GM15510 (cell line): Measurements from ENCODE around the gene HNRNPH1.

Experiments
- POLR2A ChIP-seq: IDR thresholded peaks from 3 replicates; pipeline ENCODE4 v1.6.1; 2011; ENCODE audit warnings: borderline replicate concordance; ENCODE audit not compliant: insufficient read length; ENCODE audit errors: extremely low read depth

The HNRNPH1 gene

DNA sequence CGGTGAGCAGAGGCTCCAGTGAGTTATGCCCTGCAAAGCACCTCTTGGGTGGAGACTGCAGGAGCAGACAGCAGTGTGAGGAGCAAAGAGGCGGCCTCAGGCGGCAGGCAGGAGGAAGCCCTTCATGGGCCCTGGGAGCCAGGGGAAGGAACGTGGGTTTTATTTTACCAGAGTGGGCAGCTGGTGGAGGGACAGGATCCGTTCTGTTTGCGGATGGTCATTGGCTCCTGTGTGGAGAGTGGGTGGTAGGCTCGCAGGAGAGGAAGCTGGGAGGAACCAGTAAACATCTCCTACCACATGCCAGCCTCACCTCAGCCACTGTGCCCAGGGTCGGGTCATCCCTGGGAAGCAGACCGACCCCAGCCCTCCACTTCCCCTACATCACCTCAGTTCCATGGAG, 24.4 kb downstream of the HNRNPH1 start:
- TF ChIP-seq POLR2A = no peak

DNA sequence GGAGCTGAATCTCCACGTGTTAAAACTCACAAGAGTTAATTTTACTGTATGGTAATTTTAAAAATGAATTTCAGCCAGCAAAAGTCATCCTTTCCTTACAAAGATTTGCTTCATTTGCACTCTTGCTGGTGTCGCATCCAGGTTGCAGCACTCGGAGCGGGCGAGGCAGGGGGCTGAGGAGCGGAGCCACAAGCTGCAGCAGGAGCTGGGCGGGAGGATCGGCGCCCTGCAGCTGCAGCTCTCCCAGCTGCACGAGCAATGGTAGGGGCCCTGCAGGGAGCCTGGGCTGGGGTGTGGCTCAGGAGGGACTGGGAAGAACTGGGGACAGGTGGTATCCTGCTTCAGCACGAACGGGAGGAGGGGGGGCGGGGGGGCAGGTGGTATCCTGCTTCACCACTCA, 27.1 kb downstream of the HNRNPH1 start:
- no peak for TF ChIP-seq POLR2A

DNA sequence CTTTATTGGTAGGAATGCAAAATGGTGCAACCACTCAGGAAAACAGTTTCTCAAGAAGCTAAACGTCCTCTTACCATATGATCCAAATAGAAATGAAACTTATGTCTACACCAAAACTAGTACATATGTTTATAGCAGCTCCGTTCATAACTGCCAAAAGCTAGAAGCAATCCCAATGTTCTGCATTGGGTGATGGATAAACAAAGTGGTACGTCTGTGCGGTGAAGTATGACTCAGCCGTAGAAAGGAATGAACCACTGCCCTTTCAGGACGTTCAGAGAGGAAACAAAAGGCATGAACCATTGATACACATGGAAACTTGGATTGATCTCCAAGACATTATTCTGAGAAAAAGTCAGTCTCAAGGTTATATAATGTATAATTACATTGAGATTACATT, 27.6 kb downstream of the HNRNPH1 start:
- no peak for TF ChIP-seq POLR2A

- TF ChIP-seq POLR2A = no peak
Observed at GRCh38 chr5:179588166-179588565, 35.3 kb downstream of the HNRNPH1 start.

GRCh38 chr5:179585941-179586401, 37.5 kb downstream of the HNRNPH1 start:
- TF ChIP-seq POLR2A = no peak

GRCh38 chr5:179577286-179577960, 46.0 kb downstream of the HNRNPH1 start:
- no peak for TF ChIP-seq POLR2A

DNA sequence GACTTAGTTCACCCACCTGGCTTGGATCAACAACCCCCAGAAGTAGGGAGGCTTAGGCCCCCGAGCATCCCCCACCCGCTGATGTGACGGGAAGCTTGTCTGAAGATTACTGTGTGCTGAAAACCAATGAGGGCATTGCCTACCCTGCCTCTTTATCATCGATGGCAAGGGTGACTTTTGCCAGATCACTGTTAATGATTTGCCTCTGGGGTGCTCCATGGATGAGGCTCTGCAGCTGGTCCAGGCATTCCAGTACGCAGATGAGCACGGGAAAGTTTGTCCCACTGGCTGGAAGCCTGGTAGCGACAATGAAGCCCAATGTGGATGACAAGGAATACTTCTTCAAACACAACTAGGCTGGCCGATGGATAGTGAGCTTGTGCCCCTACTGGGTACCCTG, 51.1 kb downstream of the HNRNPH1 start:
- TF ChIP-seq POLR2A = no peak

DNA sequence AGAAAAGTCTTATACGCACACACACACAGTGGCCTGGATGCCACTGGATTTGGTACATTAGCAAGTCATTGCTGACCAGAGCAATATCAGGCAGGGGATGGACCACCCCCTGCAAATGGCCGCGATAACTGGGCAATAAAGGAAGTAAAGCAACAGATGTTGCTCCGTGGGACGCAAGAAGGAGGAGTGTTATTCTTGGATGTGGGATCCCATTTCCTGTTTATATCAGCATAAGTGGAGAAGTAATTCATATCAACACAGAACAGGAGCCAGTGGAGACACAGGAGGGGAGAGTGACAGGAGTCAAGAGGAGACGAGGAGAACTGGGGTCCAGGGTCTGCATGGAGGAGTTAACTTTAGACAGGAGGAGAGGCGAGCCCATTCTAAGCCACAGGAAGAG, 54.8 kb downstream of the HNRNPH1 start:
- TF ChIP-seq POLR2A = no peak

GRCh38 chr5:179564526-179564925, 58.9 kb downstream of the HNRNPH1 start:
- no peak for TF ChIP-seq POLR2A
